Astrocyte (in vitro differentiated cells and primary cell): Measurements from ENCODE around the gene C22orf31. TPM values are rescaled to one million over a fixed set of nuclear protein-coding genes. Genes with fewer than 3 reads are reported as not detected.

ENCODE experiments used
- DNase-seq: peaks from one replicate; pipeline ENCODE4 v3.0.0-alpha.2; 2010; ENCODE audit warnings: low read depth
- FAIRE-seq: peaks from 2 replicates; lab custom pipeline; 2011; peaks lifted over from hg19 to GRCh38; lab: Jason Lieb, UNC
- H2AFZ ChIP-seq: 2 replicates; pipeline ENCODE4 v1.6.0; 2012; ENCODE audit warnings: low read depth, low read length, inconsistent platforms
- H3K27ac ChIP-seq: 2 replicates; pipeline ENCODE4 v1.5.1; 2011; ENCODE audit warnings: low read depth, low read length, inconsistent platforms
- H3K27me3 ChIP-seq: 2 replicates; pipeline ENCODE4 v1.6.0; 2011; ENCODE audit warnings: low read length, inconsistent platforms; ENCODE audit not compliant: insufficient read depth
- H3K36me3 ChIP-seq: 2 replicates; pipeline ENCODE4 v1.5.1; 2011; ENCODE audit warnings: low read length, inconsistent platforms; ENCODE audit not compliant: insufficient read depth
- H3K4me1 ChIP-seq: 2 replicates; pipeline ENCODE4 v1.5.1; 2011; ENCODE audit warnings: low read length, inconsistent platforms; ENCODE audit not compliant: insufficient read depth
- H3K4me2 ChIP-seq: 2 replicates; pipeline ENCODE4 v1.6.0; 2012; ENCODE audit warnings: low read length, inconsistent platforms
- H3K4me3 ChIP-seq: 2 replicates; pipeline ENCODE4 v1.5.1; 2011; ENCODE audit warnings: low read depth, mild to moderate bottlenecking, low read length, inconsistent platforms; ENCODE audit not compliant: insufficient read depth
- H3K79me2 ChIP-seq: 2 replicates; pipeline ENCODE4 v1.6.0; 2012; ENCODE audit warnings: mild to moderate bottlenecking, low read length, inconsistent platforms; ENCODE audit not compliant: insufficient read depth
- H3K9ac ChIP-seq: 2 replicates; pipeline ENCODE4 v1.6.0; 2012; ENCODE audit warnings: mild to moderate bottlenecking, low read length, inconsistent platforms
- H3K9me3 ChIP-seq: 2 replicates; pipeline ENCODE4 v1.5.1; 2012; ENCODE audit warnings: low read depth, mild to moderate bottlenecking, low read length, inconsistent platforms; ENCODE audit not compliant: insufficient read depth
- H4K20me1 ChIP-seq: 2 replicates; pipeline ENCODE4 v1.6.0; 2012; ENCODE audit warnings: low read length, inconsistent platforms; ENCODE audit not compliant: insufficient read depth
- H3K27ac Mint-ChIP-seq: one replicate; pipeline ENCODE4 v1.8.0; 2021; ENCODE audit warnings: mild to moderate bottlenecking, mixed read lengths; ENCODE audit not compliant: unreplicated experiment
- H3K27me3 Mint-ChIP-seq: one replicate; pipeline ENCODE4 v1.8.0; 2021; ENCODE audit warnings: low read depth, mixed read lengths; ENCODE audit not compliant: unreplicated experiment
- H3K36me3 Mint-ChIP-seq: one replicate; pipeline ENCODE4 v1.8.0; 2021; ENCODE audit warnings: low read depth, mixed read lengths; ENCODE audit not compliant: unreplicated experiment
- H3K4me1 Mint-ChIP-seq: one replicate; pipeline ENCODE4 v1.8.0; 2021; ENCODE audit warnings: low read depth, mixed read lengths; ENCODE audit not compliant: unreplicated experiment
- H3K4me3 Mint-ChIP-seq: one replicate; pipeline ENCODE4 v1.8.0; 2021; ENCODE audit warnings: mild to moderate bottlenecking, moderate library complexity, mixed read lengths; ENCODE audit not compliant: unreplicated experiment
- H3K9me3 Mint-ChIP-seq: one replicate; pipeline ENCODE4 v1.8.0; 2021; ENCODE audit warnings: mild to moderate bottlenecking, mixed read lengths; ENCODE audit not compliant: unreplicated experiment
- CTCF ChIP-seq: IDR thresholded peaks from 2 replicates; pipeline ENCODE4 v1.5.1; 2011; ENCODE audit warnings: low read depth, mild to moderate bottlenecking, inconsistent platforms, low read length, moderate library complexity; ENCODE audit not compliant: insufficient read depth
- EZH2 ChIP-seq: IDR thresholded peaks from 2 replicates; pipeline ENCODE4 v1.6.1; 2012; ENCODE audit warnings: mild to moderate bottlenecking, low read length, inconsistent platforms; ENCODE audit not compliant: insufficient read depth
- total RNA-seq: library from RNA; stranded (reverse); gene quantifications from 2 replicates; pipeline ENCODE4 v1.2.1, GENCODE V29; 2021

Gene C22orf31
- total RNA-seq, 1 donor from 2014 or later = not detected

- DNase-seq (no peak), FAIRE-seq (no peak)
- Histone ChIP-seq H3K36me3 (no peaks in the 10 kb centered on the region), H3K27me3 (no peaks in the 10 kb centered on the region), H3K27ac (peak overlapping the region; percentile 97), H3K4me3 (peak overlapping the region; percentile 42), H2AFZ (no peak overlapping the region), H3K4me2 (peak overlapping the region; percentile 82), H3K9me3 (no peaks in the 10 kb centered on the region), H4K20me1 (no peaks in the 10 kb centered on the region), H3K79me2 (no peaks in the 10 kb centered on the region), H3K4me1 (peaks cover 24% of the 10 kb centered on the region), H3K9ac (peak overlapping the region; percentile 82)
- no peak for TF ChIP-seq CTCF
- no peak for TF ChIP-seq EZH2
- H3K27ac Mint-ChIP-seq = peak overlapping the region; percentile 35
- H3K4me3 Mint-ChIP-seq = no peak overlapping the region
- H3K9me3 Mint-ChIP-seq = no peaks in the 10 kb centered on the region
- H3K4me1 Mint-ChIP-seq = peaks cover 21% of the 10 kb centered on the region
- no peaks in the 10 kb centered on the region for H3K27me3 Mint-ChIP-seq
- no peaks in the 10 kb centered on the region for H3K36me3 Mint-ChIP-seq
Measured at GRCh38 chr22:29029202-29030000, 32.2 kb downstream of the C22orf31 start.

GRCh38 chr22:29028468-29028867, 33.2 kb downstream of the C22orf31 start:
- FAIRE-seq (no peak), DNase-seq (no peak)
- Mint-ChIP-seq H3K27ac (no peak overlapping the region), H3K4me3 (no peak overlapping the region), H3K4me1 (peaks cover 24% of the 10 kb centered on the region), H3K27me3 (no peaks in the 10 kb centered on the region), H3K36me3 (no peaks in the 10 kb centered on the region), H3K9me3 (no peaks in the 10 kb centered on the region)
- H3K79me2 ChIP-seq = no peaks in the 10 kb centered on the region
- no peak overlapping the region for H3K4me3 ChIP-seq
- H3K4me1 ChIP-seq = peaks cover 24% of the 10 kb centered on the region
- no peaks in the 10 kb centered on the region for H3K9me3 ChIP-seq
- H2AFZ ChIP-seq = no peak overlapping the region
- no peak overlapping the region for H3K4me2 ChIP-seq
- no peaks in the 10 kb centered on the region for H3K36me3 ChIP-seq
- no peaks in the 10 kb centered on the region for H4K20me1 ChIP-seq
- no peaks in the 10 kb centered on the region for H3K27me3 ChIP-seq
- no peak overlapping the region for H3K27ac ChIP-seq
- TF ChIP-seq EZH2 = no peak
- no peak for TF ChIP-seq CTCF
- no peak overlapping the region for H3K9ac ChIP-seq

GRCh38 chr22:29026579-29026978, 35.1 kb downstream of the C22orf31 start:
- Mint-ChIP-seq H3K36me3 (no peaks in the 10 kb centered on the region), H3K9me3 (no peaks in the 10 kb centered on the region), H3K4me1 (peaks cover 25% of the 10 kb centered on the region), H3K27me3 (no peaks in the 10 kb centered on the region), H3K4me3 (no peak overlapping the region), H3K27ac (peak overlapping the region; percentile 26)
- Histone ChIP-seq H3K4me3 (no peak overlapping the region), H3K27me3 (no peaks in the 10 kb centered on the region), H3K79me2 (no peaks in the 10 kb centered on the region), H3K4me1 (peaks cover 10% of the 10 kb centered on the region), H3K4me2 (no peak overlapping the region), H4K20me1 (no peaks in the 10 kb centered on the region), H3K27ac (no peak overlapping the region), H2AFZ (no peak overlapping the region), H3K9me3 (no peaks in the 10 kb centered on the region), H3K36me3 (no peaks in the 10 kb centered on the region), H3K9ac (no peak overlapping the region)
- FAIRE-seq (no peak), DNase-seq (no peak)
- no peak for TF ChIP-seq CTCF
- no peak for TF ChIP-seq EZH2
